Esophagus muscularis mucosa (tissue), 4 donors: ENCODE measurements around the gene CIITA. TPM values are rescaled to one million over a fixed set of nuclear protein-coding genes. Genes with fewer than 3 reads are reported as not detected.
A peak's percentile ranks its signal among the peaks of the same experiment; 100 is the strongest.

Experiments
- DNase-seq: peaks from one replicate; pipeline ENCODE4 v3.0.0-alpha.2; 2017; ENCODE audit errors: extremely low spot score
- H3K27ac ChIP-seq, 4 donors: fragments of 200-600 bp; sonication (generic); replicated peaks in 1 of 4; 1 replicate in 3 of 4; 2 replicates in 1 of 4; pipeline ENCODE4 v1.5.1; 2016 to 2019; ENCODE audit warnings: mild to moderate bottlenecking in 1 of 4
- H3K27me3 ChIP-seq, 4 donors: fragments of 200-600 bp; sonication (generic); one replicate each; pipeline versions ENCODE4 v1.5.1 to v1.6.0; 2016 to 2019
- H3K36me3 ChIP-seq, 4 donors: fragments of 200-600 bp; sonication (generic); one replicate each; pipeline ENCODE4 v1.5.1; 2016 to 2019
- H3K4me1 ChIP-seq, 4 donors: fragments of 200-600 bp; sonication (generic); one replicate each; pipeline ENCODE4 v1.5.1; 2016 to 2019
- H3K4me3 ChIP-seq, 4 donors: fragments of 200-600 bp; sonication (generic); 1 replicate in 2 of 4; 2 replicates in 2 of 4; pipeline ENCODE4 v1.5.1; 2016 to 2019; ENCODE audit warnings: mild to moderate bottlenecking in 4 of 4, moderate library complexity in 1 of 4
- H3K9me3 ChIP-seq, 4 donors: fragments of 200-600 bp; sonication (generic); 1 replicate in 3 of 4; 2 replicates in 1 of 4; pipeline ENCODE4 v1.5.1; 2016 to 2019
- EP300 ChIP-seq: sonication (generic); formaldehyde crosslinking; IDR thresholded peaks from one replicate; pipeline ENCODE4 v1.6.1; 2017; ENCODE audit warnings: antibody characterized with exemption
- POLR2A ChIP-seq: fragments of 450-650 bp; IDR thresholded peaks from one replicate; pipeline ENCODE4 v1.6.1; 2017; ENCODE audit warnings: antibody characterized with exemption, moderate library complexity, mild to moderate bottlenecking, low read depth
- POLR2AphosphoS5 ChIP-seq, 2 donors: sonication (generic); formaldehyde crosslinking; IDR thresholded peaks; one replicate each; pipeline ENCODE4 v1.6.1; 2017; ENCODE audit warnings: antibody characterized with exemption in 2 of 2
- WGBS: methylation state at CpG from one replicate; pipeline ENCODE4 v1.1.5; 2018; 5-methylcytosine and 5-hydroxymethylcytosine counted together
- intact Hi-C: fragments of 100-400 bp; cut with DNase I; formaldehyde crosslinking; loops from one replicate; pipeline ENCODE4 v1.15.1; 2023
- total RNA-seq, 4 donors: library from RNA; depleted of rRNA; stranded (reverse); fragments of >200 nt; gene quantifications; one replicate each; pipeline versions ENCODE4 v1.1.0 to v1.2.1, GENCODE V29; 2016
- TF ChIP-seq, protein P1 (sequence below), 3 experiments: fragments of 200-600 bp in 2 of 3; fragments of 450-650 bp in 1 of 3; sonication (generic) in 2 of 3; IDR thresholded peaks; one replicate each; pipeline ENCODE4 v1.5.1; 2017 to 2019; ENCODE audit warnings: antibody characterized with exemption in 3 of 3, mild to moderate bottlenecking in 2 of 3, moderate library complexity in 1 of 3

Gene CIITA
- total RNA-seq, 4 donors from 2014 or later: 6.8 to 11.2 (median 8.9) TPM

DNA sequence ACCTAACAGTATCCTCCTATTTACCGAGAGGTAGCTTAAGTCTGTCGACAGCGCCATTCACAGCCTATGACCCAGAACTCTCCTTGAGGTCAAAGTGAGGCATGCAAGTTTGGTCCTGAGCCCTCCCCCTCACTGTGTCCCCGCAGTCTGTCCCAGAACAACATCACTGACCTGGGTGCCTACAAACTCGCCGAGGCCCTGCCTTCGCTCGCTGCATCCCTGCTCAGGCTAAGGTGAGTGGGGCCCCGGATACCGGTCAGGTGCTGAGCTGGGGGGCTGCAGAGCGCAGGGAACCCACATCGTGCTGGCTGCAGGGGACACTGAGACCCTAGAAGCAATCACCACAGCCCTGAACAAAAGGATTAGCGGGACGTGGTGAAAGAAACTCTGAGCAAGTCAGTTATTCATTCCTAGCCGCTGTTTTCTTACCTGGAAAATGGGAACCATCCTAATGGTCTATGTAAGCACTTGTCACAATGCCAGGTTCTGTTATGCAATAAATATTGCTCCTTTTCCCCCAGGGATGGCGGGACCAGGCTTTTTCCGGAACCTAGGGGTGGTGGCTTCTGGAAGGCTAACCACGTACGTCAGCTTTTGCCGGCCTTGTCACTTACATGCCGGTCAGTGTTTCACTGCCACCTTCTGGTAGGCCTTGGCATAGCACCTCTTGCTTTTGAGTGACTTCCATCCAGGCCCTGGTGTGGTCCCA is 41.4 kb downstream of the CIITA start:
- intact Hi-C loops: loop anchor here (5.0 to 10.0 kb wide), 4 partner anchors 91 to 406 kb away; partner anchors contain the start of gene NUBP1
- Histone ChIP-seq H3K27ac (peak overlapping the region; percentile 18 to 59 (median 52)), H3K27me3 (no peaks in the 10 kb centered on the region), H3K9me3 (no peaks in the 10 kb centered on the region), H3K36me3 (peaks cover 0 to 5% (median 0%) of the 10 kb centered on the region in 4 donors), H3K4me1 (peaks cover 36 to 48% (median 43%) of the 10 kb centered on the region in 4 donors), H3K4me3 (peak overlapping the region in 3 of 4 donors; percentile 26 to 39 (median 27))
- WGBS: 42% methylated on average over 14 of the region's 21 CpGs
- TF ChIP-seq EP300 (peak; percentile 27), POLR2AphosphoS5 (IDR thresholded peaks at IDR 0.05) (peak; percentile 74 to 78), POLR2A (no peak)
- TF ChIP-seq, protein P1, sequence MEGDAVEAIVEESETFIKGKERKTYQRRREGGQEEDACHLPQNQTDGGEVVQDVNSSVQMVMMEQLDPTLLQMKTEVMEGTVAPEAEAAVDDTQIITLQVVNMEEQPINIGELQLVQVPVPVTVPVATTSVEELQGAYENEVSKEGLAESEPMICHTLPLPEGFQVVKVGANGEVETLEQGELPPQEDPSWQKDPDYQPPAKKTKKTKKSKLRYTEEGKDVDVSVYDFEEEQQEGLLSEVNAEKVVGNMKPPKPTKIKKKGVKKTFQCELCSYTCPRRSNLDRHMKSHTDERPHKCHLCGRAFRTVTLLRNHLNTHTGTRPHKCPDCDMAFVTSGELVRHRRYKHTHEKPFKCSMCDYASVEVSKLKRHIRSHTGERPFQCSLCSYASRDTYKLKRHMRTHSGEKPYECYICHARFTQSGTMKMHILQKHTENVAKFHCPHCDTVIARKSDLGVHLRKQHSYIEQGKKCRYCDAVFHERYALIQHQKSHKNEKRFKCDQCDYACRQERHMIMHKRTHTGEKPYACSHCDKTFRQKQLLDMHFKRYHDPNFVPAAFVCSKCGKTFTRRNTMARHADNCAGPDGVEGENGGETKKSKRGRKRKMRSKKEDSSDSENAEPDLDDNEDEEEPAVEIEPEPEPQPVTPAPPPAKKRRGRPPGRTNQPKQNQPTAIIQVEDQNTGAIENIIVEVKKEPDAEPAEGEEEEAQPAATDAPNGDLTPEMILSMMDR (IDR thresholded peaks at IDR 0.05): peak; percentile 92 to 98 (median 94)
- DNase-seq: peak; percentile 99

DNA sequence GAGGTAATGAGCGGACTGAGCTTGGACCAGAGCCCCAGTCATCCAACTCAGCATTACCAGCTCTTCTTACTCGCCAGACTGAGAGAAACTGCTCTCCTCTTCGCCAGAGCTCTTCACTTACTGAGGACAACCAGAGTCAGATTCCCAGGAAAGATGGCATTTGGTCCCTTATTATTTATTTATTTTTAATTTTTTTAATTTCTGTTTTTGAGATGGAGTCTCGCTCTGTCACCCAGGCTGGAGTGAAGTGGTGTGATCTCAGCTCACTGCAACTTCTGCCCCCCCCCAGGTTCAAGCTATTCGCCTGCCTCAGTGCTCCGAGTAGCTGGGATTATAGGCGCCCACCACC is 42.0 kb downstream of the CIITA start:
- intact Hi-C loops: loop anchor here (5.0 to 10.0 kb wide), 4 partner anchors 92 to 407 kb away; partner anchors contain the start of gene NUBP1
- TF ChIP-seq EP300 (no peak), POLR2AphosphoS5 (IDR thresholded peaks at IDR 0.05) (no peak), POLR2A (no peak)
- TF ChIP-seq, protein P1 (IDR thresholded peaks at IDR 0.05): no peak
- Histone ChIP-seq H3K36me3 (peaks cover 0 to 5% (median under 1%) of the 10 kb centered on the region in 4 donors), H3K27me3 (no peaks in the 10 kb centered on the region), H3K9me3 (no peaks in the 10 kb centered on the region), H3K4me3 (no peak overlapping the region), H3K27ac (peak overlapping the region in 1 of 4 donors; percentile 18), H3K4me1 (peaks cover 41 to 53% (median 49%) of the 10 kb centered on the region in 4 donors)
- WGBS: 54% methylated on average over 7 of the region's 7 CpGs
- no peak for DNase-seq

DNA sequence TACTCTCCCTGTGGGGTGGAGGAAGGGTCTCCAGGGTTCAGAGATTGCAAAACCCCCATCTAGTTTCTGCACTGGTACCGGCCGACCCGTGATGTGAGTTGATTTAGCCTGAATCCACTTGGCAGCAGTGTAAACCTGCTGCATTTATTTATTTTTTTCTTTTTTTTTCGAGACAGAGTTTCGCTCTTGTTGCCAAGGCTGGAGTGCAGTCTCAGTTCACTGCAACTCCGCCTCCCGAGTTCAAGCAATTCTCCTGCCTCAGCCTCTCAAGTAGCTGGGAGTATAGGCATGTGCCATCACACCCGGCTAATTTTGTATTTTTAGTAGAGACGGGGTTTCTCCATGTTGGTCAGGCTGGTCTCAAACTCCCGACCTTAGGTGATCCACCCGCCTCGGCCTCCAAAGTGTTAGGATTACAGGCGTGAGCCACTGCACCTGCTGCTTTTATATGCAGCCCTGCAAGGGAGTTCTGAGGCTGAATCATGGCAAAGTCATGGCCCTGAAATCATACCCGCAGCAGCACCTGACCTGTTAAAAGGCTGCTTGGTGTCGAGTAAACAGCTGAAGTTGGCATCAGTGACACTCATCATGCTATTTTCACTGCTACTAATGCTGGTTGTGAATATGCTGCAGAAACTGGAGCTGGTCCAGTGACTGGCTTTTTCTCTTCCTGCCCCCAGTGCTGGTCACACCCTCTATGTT is 43.9 kb downstream of the CIITA start:
- intact Hi-C loops: loop anchor here (5.0 kb wide), 1 partner anchor 399 kb away; no protein-coding TSS in a partner anchor
- Histone ChIP-seq H3K27ac (peak overlapping the region in 1 of 4 donors; percentile 65), H3K27me3 (no peaks in the 10 kb centered on the region), H3K4me1 (peaks cover 48 to 60% (median 53%) of the 10 kb centered on the region in 4 donors), H3K9me3 (no peaks in the 10 kb centered on the region), H3K36me3 (peaks cover 11 to 21% (median 16%) of the 10 kb centered on the region in 4 donors), H3K4me3 (no peak overlapping the region)
- no peak for DNase-seq
- no peak for TF ChIP-seq POLR2A
- no peak for TF ChIP-seq POLR2AphosphoS5 (IDR thresholded peaks at IDR 0.05)
- TF ChIP-seq EP300: no peak
- TF ChIP-seq, protein P1 (IDR thresholded peaks at IDR 0.05): no peak
- 80% methylated on average over 15 of the region's 15 CpGs for WGBS

DNA sequence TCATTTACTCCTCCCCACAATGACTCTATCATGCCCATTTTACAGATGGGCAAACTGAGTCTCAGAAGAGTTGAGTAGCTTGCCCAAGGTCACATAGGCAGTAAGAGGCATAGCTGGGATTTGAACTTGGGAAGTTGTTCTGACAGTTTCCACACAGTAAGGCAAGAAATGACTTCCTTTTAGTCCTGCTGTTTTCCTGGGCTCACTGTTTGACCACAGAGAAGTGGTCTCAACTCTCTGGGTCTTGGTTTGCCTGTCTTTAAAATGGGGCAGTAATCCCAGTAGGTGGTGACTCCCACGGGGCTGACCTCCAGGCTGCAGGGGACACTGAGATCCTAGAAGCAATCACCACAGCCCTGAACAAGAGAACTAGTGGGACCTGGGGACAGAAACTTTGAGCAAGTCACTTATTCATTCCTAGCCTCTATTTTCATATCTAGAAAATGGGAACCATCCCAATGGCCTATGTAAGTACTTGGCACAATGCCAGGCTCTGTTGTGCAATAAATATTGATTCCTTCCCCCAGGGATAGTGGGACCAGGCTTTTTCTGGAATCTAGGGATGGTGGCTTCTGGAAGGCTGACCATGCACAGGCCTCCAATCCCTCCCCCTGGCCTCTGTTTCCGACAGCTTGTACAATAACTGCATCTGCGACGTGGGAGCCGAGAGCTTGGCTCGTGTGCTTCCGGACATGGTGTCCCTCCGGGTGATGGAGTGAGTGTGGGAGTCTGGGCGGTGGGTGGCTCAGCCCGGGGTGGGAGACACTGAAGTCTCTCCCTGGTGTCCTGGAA is 44.7 kb downstream of the CIITA start:
- H3K4me1 ChIP-seq: peaks cover 48 to 60% (median 53%) of the 10 kb centered on the region in 4 donors
- no peak for TF ChIP-seq EP300
- peak in 1 of 2 donors; percentile 48 for TF ChIP-seq POLR2AphosphoS5 (IDR thresholded peaks at IDR 0.05)
- H3K9me3 ChIP-seq: no peaks in the 10 kb centered on the region
- no peak overlapping the region for H3K4me3 ChIP-seq
- H3K27ac ChIP-seq: peak overlapping the region; percentile 56 to 71 (median 62)
- DNase-seq: no peak
- H3K36me3 ChIP-seq: peaks cover 17 to 29% (median 25%) of the 10 kb centered on the region in 4 donors
- H3K27me3 ChIP-seq: no peaks in the 10 kb centered on the region
- WGBS: 100% methylated on average over 1 of the region's 10 CpGs
- intact Hi-C loops: loop anchor here (5.0 kb wide), 1 partner anchor 399 kb away; no protein-coding TSS in a partner anchor
